NCI-H524 (cell line): ENCODE data around the gene RNU1-3.

ENCODE experiments used
- DNase-seq, 2 experiments: peaks; one replicate each; lab custom pipeline; 2025; lab: John Stamatoyannopoulos, UW

RNU1-3 gene

GRCh38 chr1:16618719-16619118, 48.0 kb downstream of the RNU1-3 start:
- DNase-seq: no peak

- DNase-seq: no peak
Measured at GRCh38 chr1:16617778-16618580, 48.8 kb downstream of the RNU1-3 start.

- DNase-seq: no peak
Measured at GRCh38 chr1:16617114-16617631, 49.6 kb downstream of the RNU1-3 start.
